SK-N-SH (cell line): ENCODE measurements around the gene VENTX. TPM values are rescaled to one million over a fixed set of nuclear protein-coding genes. Genes with fewer than 3 reads are reported as not detected.
A peak's percentile ranks its signal among the peaks of the same experiment; 100 is the strongest.

Source experiments
- CTCF ChIA-PET: fragments of 300-600, 350-600 bp; formaldehyde crosslinking; extraction: SDS; loops from one replicate; lab custom pipeline; 2021; lab: Yijun Ruan, JAX
- POLR2A ChIA-PET: fragments of 350-600 bp; sonication (Branson Sonifier 250); formaldehyde crosslinking; extraction: SDS; loops from one replicate; lab custom pipeline; 2020; ENCODE audit warnings: antibody characterized with exemption, inconsistent platforms; lab: Yijun Ruan, JAX
- DNase-seq: peaks from one replicate; pipeline ENCODE4 v3.0.0; 2012
- H2AFZ ChIP-seq: fragments of 200-600 bp; sonication (generic); 2 replicates; pipeline ENCODE4 v1.8.1; 2016; ENCODE audit warnings: antibody characterized with exemption, mild to moderate bottlenecking, low read depth
- H3F3A ChIP-seq: fragments of 200-600 bp; sonication (generic); replicated peaks from 2 replicates; pipeline ENCODE3; 2016; ENCODE audit warnings: antibody characterized with exemption, mild to moderate bottlenecking; ENCODE audit not compliant: insufficient read depth
- H3K27ac ChIP-seq, 2 experiments: fragments of 200-500 bp in 1 of 2; fragments of 200-600 bp in 1 of 2; sonication (Bioruptor generic) in 1 of 2; sonication (generic), shearing (Covaris generic) in 1 of 2; 2 replicates each; pipeline versions ENCODE4 v1.5.1 to v1.6.1; 2014 to 2016; ENCODE audit warnings: low read depth in 2 of 2, inconsistent platforms in 1 of 2, low read length in 1 of 2, mild to moderate bottlenecking in 1 of 2, mixed read lengths in 1 of 2
- H3K27me3 ChIP-seq: fragments of 200-600 bp; sonication (generic), shearing (Covaris generic); 2 replicates; pipeline ENCODE4 v1.6.1; 2016; ENCODE audit warnings: mixed run types; ENCODE audit not compliant: insufficient read depth
- H3K36me3 ChIP-seq, 2 experiments: fragments of 200-500 bp in 1 of 2; fragments of 200-600 bp in 1 of 2; sonication (Bioruptor generic) in 1 of 2; sonication (generic) in 1 of 2; replicated peaks in 1 of 2; 2 replicates each; pipeline versions ENCODE3 to v1.5.1; 2014 to 2016; ENCODE audit warnings: low read length in 1 of 2, mild to moderate bottlenecking in 1 of 2; ENCODE audit not compliant: insufficient read depth in 2 of 2, control insufficient read depth in 1 of 2
- H3K4me1 ChIP-seq, 2 experiments: fragments of 200-500 bp in 1 of 2; fragments of 200-600 bp in 1 of 2; sonication (Bioruptor generic) in 1 of 2; sonication (generic), shearing (Covaris generic) in 1 of 2; 2 replicates each; pipeline versions ENCODE4 v1.5.1 to v1.6.1; 2014 to 2016; ENCODE audit warnings: low read depth in 1 of 2, low read length in 1 of 2, mixed run types in 1 of 2; ENCODE audit not compliant: insufficient read depth in 2 of 2, control insufficient read depth in 1 of 2
- H3K4me2 ChIP-seq: fragments of 200-600 bp; sonication (generic), shearing (Covaris generic); 2 replicates; pipeline ENCODE4 v1.6.1; 2017; ENCODE audit warnings: mixed run types
- H3K4me3 ChIP-seq, 2 experiments: fragments of 200-500 bp in 1 of 2; fragments of 200-600 bp in 1 of 2; sonication (Bioruptor generic) in 1 of 2; sonication (generic), shearing (Covaris generic) in 1 of 2; 2 replicates each; pipeline versions ENCODE4 v1.5.1 to v1.8.1; 2014 to 2016; ENCODE audit warnings: low read depth in 2 of 2, inconsistent platforms in 1 of 2, low read length in 1 of 2, mild to moderate bottlenecking in 1 of 2, mixed read lengths in 1 of 2, moderate library complexity in 1 of 2
- H3K79me2 ChIP-seq: fragments of 200-600 bp; sonication (generic); 2 replicates; pipeline ENCODE4 v1.8.1; 2017; ENCODE audit warnings: mild to moderate bottlenecking; ENCODE audit not compliant: insufficient read depth
- H3K9ac ChIP-seq: fragments of 200-600 bp; sonication (generic); 2 replicates; pipeline ENCODE4 v1.6.1; 2017; ENCODE audit warnings: mixed run types
- H3K9me2 ChIP-seq: fragments of 200-600 bp; sonication (generic); 2 replicates; pipeline ENCODE4 v1.6.1; 2017; ENCODE audit warnings: mixed run types
- H3K9me3 ChIP-seq: fragments of 200-600 bp; sonication (generic); 2 replicates; pipeline ENCODE4 v1.6.1; 2017; ENCODE audit warnings: mixed run types, mild to moderate bottlenecking, moderate library complexity
- H4K20me1 ChIP-seq: fragments of 200-600 bp; sonication (generic); 2 replicates; pipeline ENCODE4 v1.6.1; 2017; ENCODE audit warnings: mild to moderate bottlenecking, mixed run types; ENCODE audit not compliant: insufficient read depth
- ELF1 ChIP-seq: IDR thresholded peaks from 2 replicates; pipeline ENCODE4 v1.4.0; 2012
- EP300 ChIP-seq, 2 experiments: IDR thresholded peaks; 2 replicates each; pipeline versions ENCODE4 v1.4.0 to v1.6.1; 2012; ENCODE audit warnings: borderline replicate concordance in 1 of 2, low read depth in 1 of 2, low read length in 1 of 2
- FOSL2 ChIP-seq: IDR thresholded peaks from 2 replicates; pipeline ENCODE4 v1.4.0; 2012; ENCODE audit warnings: low read depth, mild to moderate bottlenecking, moderate library complexity, borderline replicate concordance
- FOXJ3 ChIP-seq: sonication (generic); formaldehyde crosslinking; IDR thresholded peaks from 2 replicates; pipeline ENCODE4 v1.5.1; 2020; ENCODE audit warnings: mild to moderate bottlenecking, missing genetic modification reagents
- FOXM1 ChIP-seq: IDR thresholded peaks from 2 replicates; pipeline ENCODE4 v1.4.0; 2012; ENCODE audit warnings: low read depth, mild to moderate bottlenecking
- GABPA ChIP-seq: IDR thresholded peaks from 2 replicates; pipeline ENCODE4 v1.4.0; 2012; ENCODE audit warnings: low read depth, mild to moderate bottlenecking
- JUND ChIP-seq: IDR thresholded peaks from 2 replicates; pipeline ENCODE4 v1.4.0; 2012
- MEF2A ChIP-seq: IDR thresholded peaks from 2 replicates; pipeline ENCODE4 v1.4.0; 2012; ENCODE audit warnings: low read depth, borderline replicate concordance
- NFIC ChIP-seq: IDR thresholded peaks from 2 replicates; pipeline ENCODE4 v1.4.0; 2012; ENCODE audit warnings: borderline replicate concordance
- POLR2AphosphoS5 ChIP-seq: IDR thresholded peaks from 2 replicates; pipeline ENCODE4 v1.6.1; 2012; ENCODE audit warnings: low read depth, low read length
- RFX5 ChIP-seq: IDR thresholded peaks from 2 replicates; pipeline ENCODE4 v1.6.1; 2012; ENCODE audit warnings: mild to moderate bottlenecking, improper control_type of control experiment, low read length
- RXRA ChIP-seq: IDR thresholded peaks from 2 replicates; pipeline ENCODE4 v1.4.0; 2012; ENCODE audit warnings: low read depth, mild to moderate bottlenecking, borderline replicate concordance
- SIN3A ChIP-seq: IDR thresholded peaks from 2 replicates; pipeline ENCODE4 v1.6.1; 2012; ENCODE audit warnings: low read depth, mild to moderate bottlenecking, low read length, moderate library complexity, borderline replicate concordance
- TAF1 ChIP-seq: IDR thresholded peaks from 2 replicates; pipeline ENCODE4 v1.6.1; 2012; ENCODE audit warnings: low read depth, mild to moderate bottlenecking, low read length, moderate library complexity, borderline replicate concordance
- TCF12 ChIP-seq: IDR thresholded peaks from 2 replicates; pipeline ENCODE4 v1.4.0; 2012
- TEAD4 ChIP-seq: IDR thresholded peaks from 2 replicates; pipeline ENCODE4 v1.4.0; 2012; ENCODE audit warnings: mild to moderate bottlenecking, borderline replicate concordance; ENCODE audit not compliant: insufficient read depth
- YY1 ChIP-seq: IDR thresholded peaks from 2 replicates; pipeline ENCODE4 v1.4.0; 2012; ENCODE audit warnings: low read depth, mild to moderate bottlenecking
- WGBS: methylation state at CpG from one replicate; pipeline ENCODE4 v1.1.6; 2017; ENCODE audit warnings: low lambda C conversion rate; 5-methylcytosine and 5-hydroxymethylcytosine counted together
- polyA plus RNA-seq, 3 experiments: library from polyadenylated mRNA; depleted of rRNA; stranded (reverse); fragments of >200 nt; gene quantifications; 2 replicates each; pipeline ENCODE4 v1.2.3, GENCODE V29; 2012
- TF ChIP-seq, protein P1 (sequence below): IDR thresholded peaks from 2 replicates; pipeline ENCODE4 v1.4.0; 2012; ENCODE audit warnings: low read depth
- TF ChIP-seq, protein P2 (sequence below): IDR thresholded peaks from 2 replicates; pipeline ENCODE4; 2012
- TF ChIP-seq, protein P3 (sequence below): fragments of 150-350 bp; IDR thresholded peaks from 2 replicates; pipeline ENCODE4 v1.6.1; 2017; ENCODE audit warnings: antibody characterized with exemption, low read length, low read depth, borderline replicate concordance

VENTX gene
- polyA plus RNA-seq, 1 of the 3 experiments (the other 2 are of a cell fraction), result not detected

DNA sequence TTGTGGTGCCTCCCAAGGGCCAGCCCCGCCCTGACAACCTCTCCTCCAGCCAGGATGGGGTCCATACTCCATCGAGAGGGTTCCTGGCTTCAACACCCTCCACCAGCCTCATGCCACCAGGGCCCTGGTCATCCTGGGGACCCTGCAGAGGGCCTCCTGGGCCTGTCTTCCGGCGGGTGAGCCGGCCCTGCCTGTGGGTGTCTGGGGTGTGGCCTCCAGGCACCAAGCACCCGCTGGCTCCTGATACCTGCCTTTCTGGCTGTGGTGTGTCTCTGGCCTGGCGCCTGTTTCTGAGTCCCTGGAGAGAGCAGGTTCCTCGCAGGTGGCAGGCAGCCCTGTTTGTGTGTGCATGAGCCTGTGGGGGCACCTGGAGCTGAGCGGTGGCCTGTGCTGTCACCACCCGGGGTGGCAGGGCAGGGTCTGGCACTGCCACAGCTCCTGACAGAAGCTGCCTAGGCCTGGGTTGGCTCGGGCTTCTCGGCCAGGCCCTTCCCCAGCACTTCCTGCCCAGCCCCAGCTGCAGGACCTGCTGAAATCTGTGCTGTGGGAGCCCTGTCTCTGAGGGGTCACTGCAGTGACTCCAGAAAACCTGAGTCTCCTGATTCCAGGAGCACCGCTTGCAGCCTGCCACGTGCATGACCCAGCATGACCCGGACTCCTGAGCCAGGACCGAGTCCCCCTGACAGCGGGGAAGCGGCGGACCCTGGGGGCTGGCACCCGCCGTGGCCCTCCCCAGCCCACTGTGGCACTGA is 20.6 kb downstream of the VENTX start:
- Histone ChIP-seq H3F3A (peaks cover 6% of the 10 kb centered on the region), H3K4me1 (peaks cover 16 to 17% of the 10 kb centered on the region in 2 experiments; a peak in 3 of 4 replicates), H2AFZ (no peak overlapping the region), H3K36me3 (no peaks in the 10 kb centered on the region), H3K9ac (0 out of 2 replicates have a peak overlapping the region, but pooled peaks have one; percentile 11), H4K20me1 (no peaks in the 10 kb centered on the region), H3K4me3 (no peak overlapping the region), H3K79me2 (no peaks in the 10 kb centered on the region), H3K4me2 (peak overlapping the region; percentile 67; the same call in 1 of the 2 replicates), H3K27ac (peak overlapping the region in 1 of 2 experiments; percentile 76; a peak in 1 of 4 replicates), H3K9me3 (no peaks in the 10 kb centered on the region), H3K27me3 (no peaks in the 10 kb centered on the region), H3K9me2 (no peaks in the 10 kb centered on the region)
- TF ChIP-seq RFX5 (no peak), NFIC (no peak), FOXM1 (no peak), YY1 (no peak)
- TF ChIP-seq, protein P1, sequence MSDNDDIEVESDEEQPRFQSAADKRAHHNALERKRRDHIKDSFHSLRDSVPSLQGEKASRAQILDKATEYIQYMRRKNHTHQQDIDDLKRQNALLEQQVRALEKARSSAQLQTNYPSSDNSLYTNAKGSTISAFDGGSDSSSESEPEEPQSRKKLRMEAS, result no peak
- TF ChIP-seq, protein P2, sequence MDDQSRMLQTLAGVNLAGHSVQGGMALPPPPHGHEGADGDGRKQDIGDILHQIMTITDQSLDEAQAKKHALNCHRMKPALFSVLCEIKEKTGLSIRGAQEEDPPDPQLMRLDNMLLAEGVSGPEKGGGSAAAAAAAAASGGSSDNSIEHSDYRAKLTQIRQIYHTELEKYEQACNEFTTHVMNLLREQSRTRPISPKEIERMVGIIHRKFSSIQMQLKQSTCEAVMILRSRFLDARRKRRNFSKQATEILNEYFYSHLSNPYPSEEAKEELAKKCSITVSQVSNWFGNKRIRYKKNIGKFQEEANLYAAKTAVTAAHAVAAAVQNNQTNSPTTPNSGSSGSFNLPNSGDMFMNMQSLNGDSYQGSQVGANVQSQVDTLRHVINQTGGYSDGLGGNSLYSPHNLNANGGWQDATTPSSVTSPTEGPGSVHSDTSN, result no peak
- WGBS, result 60% methylated on average over 1 of the region's 21 CpGs
- ChIA-PET POLR2A (no interaction called here), CTCF (interaction anchor here (1.1 to 1.3 kb wide), 2 partner anchors 50 to 115 kb away, joined by 3 to 5 read pairs; no protein-coding TSS in a partner anchor)
- DNase-seq, result no peak

DNA sequence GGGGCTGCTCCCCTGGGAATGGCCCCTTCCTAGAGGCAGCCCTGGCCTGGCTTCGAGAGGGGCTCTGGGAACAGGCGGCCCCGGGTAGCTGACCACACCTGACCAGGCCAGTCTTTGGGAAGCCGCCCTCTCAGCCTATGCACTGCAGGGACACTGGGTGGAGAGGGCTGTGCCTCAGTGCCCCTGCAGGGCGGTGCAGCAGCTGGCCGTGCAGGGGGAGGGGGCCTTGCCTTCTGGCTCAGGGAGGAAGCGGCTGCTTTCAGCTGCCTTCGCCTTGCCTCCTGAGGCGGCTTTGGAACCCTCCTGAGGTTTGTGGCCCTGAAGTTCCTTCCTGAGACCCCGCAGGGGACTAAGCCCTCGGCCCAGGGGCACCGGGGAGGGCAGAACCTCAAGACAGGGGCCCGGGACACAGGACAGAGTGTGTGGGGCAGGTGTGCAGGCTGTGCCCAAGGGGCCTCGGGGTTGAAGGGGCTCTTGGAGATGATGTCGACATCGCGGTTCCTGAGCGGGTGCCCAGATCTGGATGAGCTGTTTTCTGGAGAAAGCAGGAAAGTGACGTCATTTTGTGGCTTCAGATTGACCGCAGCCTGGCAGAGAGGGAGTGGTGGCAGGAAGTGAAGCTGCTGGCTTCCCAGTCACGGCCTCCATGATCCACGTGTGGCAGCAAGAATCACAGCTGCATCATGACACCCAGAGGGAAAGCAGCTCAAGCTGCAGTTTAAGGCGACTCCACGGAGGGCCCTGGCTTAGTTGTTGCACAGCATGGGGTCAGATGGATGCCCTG is 21.4 kb downstream of the VENTX start:
- H3K9me3 ChIP-seq, result no peaks in the 10 kb centered on the region
- ChIA-PET CTCF (interaction anchor here (1.1 kb wide), 1 partner anchor 49 kb away, joined by 3 read pairs; no protein-coding TSS in a partner anchor), POLR2A (no interaction called here)
- 24% methylated on average over 12 of the region's 24 CpGs for WGBS
- H3K4me2 ChIP-seq, result peak overlapping the region; percentile 67
- H3K4me1 ChIP-seq, result peaks cover 16 to 17% of the 10 kb centered on the region in 2 experiments; a peak in 3 of 4 replicates
- H3K27ac ChIP-seq, result peak overlapping the region in 1 of 2 experiments; percentile 76; a peak in 2 of 4 replicates
- peaks cover 6% of the 10 kb centered on the region for H3F3A ChIP-seq
- no peaks in the 10 kb centered on the region for H3K9me2 ChIP-seq
- 0 out of 2 replicates have a peak overlapping the region, but pooled peaks have one; percentile 11 for H3K9ac ChIP-seq
- peak overlapping the region; percentile 71 for H2AFZ ChIP-seq
- no peak for DNase-seq
- H4K20me1 ChIP-seq, result no peaks in the 10 kb centered on the region
- no peaks in the 10 kb centered on the region for H3K79me2 ChIP-seq
- no peak overlapping the region for H3K4me3 ChIP-seq
- no peaks in the 10 kb centered on the region for H3K27me3 ChIP-seq
- H3K36me3 ChIP-seq, result no peaks in the 10 kb centered on the region
- TF ChIP-seq, protein P2, result peak; percentile 78
- peak; percentile 64; the same call in 1 of the 2 replicates for TF ChIP-seq POLR2AphosphoS5
- TF ChIP-seq TEAD4, result 0 out of 2 replicates have a peak, but pooled peaks have one; percentile 42
- TF ChIP-seq FOSL2, result peak; percentile 91
- TF ChIP-seq, protein P3, sequence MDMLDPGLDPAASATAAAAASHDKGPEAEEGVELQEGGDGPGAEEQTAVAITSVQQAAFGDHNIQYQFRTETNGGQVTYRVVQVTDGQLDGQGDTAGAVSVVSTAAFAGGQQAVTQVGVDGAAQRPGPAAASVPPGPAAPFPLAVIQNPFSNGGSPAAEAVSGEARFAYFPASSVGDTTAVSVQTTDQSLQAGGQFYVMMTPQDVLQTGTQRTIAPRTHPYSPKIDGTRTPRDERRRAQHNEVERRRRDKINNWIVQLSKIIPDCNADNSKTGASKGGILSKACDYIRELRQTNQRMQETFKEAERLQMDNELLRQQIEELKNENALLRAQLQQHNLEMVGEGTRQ, result no peak
- TF ChIP-seq TAF1, result peak; percentile 23; the same call in 1 of the 2 replicates
- peak; percentile 84; the same call in 1 of the 2 replicates for TF ChIP-seq SIN3A
- TF ChIP-seq JUND, result peak; percentile 91
- peak; percentile 46; the same call in 1 of the 2 replicates for TF ChIP-seq YY1
- peak; percentile 88 for TF ChIP-seq TCF12
- no peak for TF ChIP-seq FOXJ3 (CRISPR knock-in tag)
- peak in 1 of 2 experiments; percentile 89; a peak in 1 of 4 replicates for TF ChIP-seq EP300 (IDR thresholded peaks at IDR 0.05; ENCODE audit: borderline replicate concordance in 1 of 2, low read depth in 1 of 2, low read length in 1 of 2)
- TF ChIP-seq NFIC, result peak; percentile 92
- peak; percentile 74 for TF ChIP-seq ELF1
- TF ChIP-seq RXRA, result peak; percentile 75; the same call in 1 of the 2 replicates
- TF ChIP-seq GABPA, result peak; percentile 67
- TF ChIP-seq MEF2A, result no peak
- TF ChIP-seq, protein P1, result peak; percentile 99
